Sciatic nerve (tissue), 1 donor: Measurements from ENCODE around the gene XK. TPM values are rescaled to one million over a fixed set of nuclear protein-coding genes. Genes with fewer than 3 reads are reported as not detected.

ENCODE experiments used
- total RNA-seq: library from RNA; stranded (reverse); fragmentation: NEBNext Ultra II Directional; extraction: Animal tissue kit (Norgen Biotek cat#: 25700); gene quantifications from one replicate; pipeline ENCODE4 v1.2.1, GENCODE V29; 2021
- donor health status: DM: no; HTN: no; CAD: no.

XK gene
- total RNA-seq, 1 donor from 2014 or later, result 1.7 TPM

Other genes starting within 250 kb of the XK start
- 0.36 TPM for gene LANCL3, start 114.1 kb upstream of the XK start, total RNA-seq
- gene CYBB, start 94.3 kb downstream of the XK start, total RNA-seq, result 39.8 TPM
- gene DYNLT3, start 161.8 kb downstream of the XK start, total RNA-seq, result 33.3 TPM